Measurements from ENCODE around the gene PNMA6E. TPM values are rescaled to one million over a fixed set of nuclear protein-coding genes. Genes with fewer than 3 reads are reported as not detected.

The PNMA6E gene
- total RNA-seq, 6 donors from 2014 or later = 0.09 to 0.44 (median 0.10) TPM; not detected in 3

- TF ChIP-seq POLR2AphosphoS5 (IDR thresholded peaks at IDR 0.05) (no peak), POLR2A (IDR thresholded peaks at IDR 0.05) (no peak), CTCF (IDR thresholded peaks at IDR 0.05) (no peak)
- no peak overlapping the region for H3K27ac ChIP-seq
- peaks cover 0 to 5% (median 0%) of the 10 kb centered on the region in 4 donors for H3K9me3 ChIP-seq
- no peaks in the 10 kb centered on the region for H3K36me3 ChIP-seq
- WGBS, 2 donors = 73 to 77% methylated on average over 8 to 9 of the region's 9 CpGs
- DNase-seq = no peak
- no peaks in the 10 kb centered on the region for H3K4me1 ChIP-seq
- H3K27me3 ChIP-seq = no peaks in the 10 kb centered on the region
- no peak overlapping the region for H3K4me3 ChIP-seq
- no peak for ATAC-seq (ENCODE audit: low FRiP score in 2 of 2)
Measured at GRCh38 chrX:153441981-153442380, 40.8 kb upstream of the PNMA6E start.

- TF ChIP-seq EP300 (IDR thresholded peaks at IDR 0.05) (no peak), CTCF (IDR thresholded peaks at IDR 0.05) (no peak), POLR2A (IDR thresholded peaks at IDR 0.05) (no peak), POLR2AphosphoS5 (IDR thresholded peaks at IDR 0.05) (no peak)
- Histone ChIP-seq H3K4me3 (no peak overlapping the region), H3K9me3 (peaks cover 0 to 5% (median 0%) of the 10 kb centered on the region in 4 donors), H3K27me3 (no peaks in the 10 kb centered on the region), H3K27ac (no peak overlapping the region), H3K36me3 (no peaks in the 10 kb centered on the region), H3K4me1 (no peaks in the 10 kb centered on the region)
- 56 to 69% methylated on average over 7 of the region's 7 CpGs for WGBS, 2 donors
- ATAC-seq (ENCODE audit: low FRiP score in 2 of 2) (no peak), DNase-seq (no peak)
Measured at GRCh38 chrX:153441296-153441695, 40.1 kb upstream of the PNMA6E start.

GRCh38 chrX:153440556-153441135 is 39.5 kb upstream of the PNMA6E start:
- no peak overlapping the region for H3K27ac ChIP-seq
- no peaks in the 10 kb centered on the region for H3K27me3 ChIP-seq
- ATAC-seq (ENCODE audit: low FRiP score in 2 of 2) (no peak), DNase-seq (no peak)
- H3K4me1 ChIP-seq = no peaks in the 10 kb centered on the region
- 71 to 83% methylated on average over 4 to 13 of the region's 13 CpGs for WGBS, 2 donors
- H3K9me3 ChIP-seq = peaks cover 0 to 5% (median 0%) of the 10 kb centered on the region in 4 donors
- no peak overlapping the region for H3K4me3 ChIP-seq
- TF ChIP-seq EP300 (IDR thresholded peaks at IDR 0.05) (no peak), POLR2AphosphoS5 (IDR thresholded peaks at IDR 0.05) (no peak), CTCF (IDR thresholded peaks at IDR 0.05) (no peak), POLR2A (IDR thresholded peaks at IDR 0.05) (no peak)
- no peaks in the 10 kb centered on the region for H3K36me3 ChIP-seq

GRCh38 chrX:153439977-153440376 is 38.8 kb upstream of the PNMA6E start:
- Histone ChIP-seq H3K4me3 (no peak overlapping the region), H3K27me3 (no peaks in the 10 kb centered on the region), H3K36me3 (no peaks in the 10 kb centered on the region), H3K27ac (no peak overlapping the region), H3K4me1 (no peaks in the 10 kb centered on the region), H3K9me3 (peaks cover 0 to 5% (median 0%) of the 10 kb centered on the region in 4 donors)
- ATAC-seq (ENCODE audit: low FRiP score in 2 of 2) = no peak
- no peak for DNase-seq
- TF ChIP-seq POLR2A (IDR thresholded peaks at IDR 0.05) = no peak
- no peak for TF ChIP-seq CTCF (IDR thresholded peaks at IDR 0.05)
- TF ChIP-seq POLR2AphosphoS5 (IDR thresholded peaks at IDR 0.05) = no peak
- TF ChIP-seq EP300 (IDR thresholded peaks at IDR 0.05) = no peak
- WGBS, 2 donors = 84 to 97% methylated on average over 4 of the region's 4 CpGs

GRCh38 chrX:153438532-153438931 is 37.4 kb upstream of the PNMA6E start:
- Histone ChIP-seq H3K27me3 (no peaks in the 10 kb centered on the region), H3K9me3 (peaks cover 0 to 5% (median 0%) of the 10 kb centered on the region in 4 donors), H3K36me3 (no peaks in the 10 kb centered on the region), H3K4me3 (no peak overlapping the region), H3K27ac (no peak overlapping the region), H3K4me1 (no peaks in the 10 kb centered on the region)
- 34 to 50% methylated on average over 4 to 8 of the region's 8 CpGs for WGBS, 2 donors
- TF ChIP-seq EP300 (IDR thresholded peaks at IDR 0.05) (no peak), POLR2AphosphoS5 (IDR thresholded peaks at IDR 0.05) (no peak), POLR2A (IDR thresholded peaks at IDR 0.05) (no peak), CTCF (IDR thresholded peaks at IDR 0.05) (no peak)
- DNase-seq = no peak
- no peak for ATAC-seq (ENCODE audit: low FRiP score in 2 of 2)

Data from upper lobe of left lung (tissue), 6 donors.